Smooth muscle cell (in vitro differentiated cells): ENCODE data around the gene HIPK2. TPM values are rescaled to one million over a fixed set of nuclear protein-coding genes. Genes with fewer than 3 reads are reported as not detected.

Experiments used
- DNase-seq: peaks from one replicate; lab custom pipeline; 2025; ENCODE audit not compliant: unreplicated experiment; lab: John Stamatoyannopoulos, UW
- H2AFZ ChIP-seq: fragments of 200-600 bp; sonication (generic); 2 replicates; pipeline ENCODE4 v1.6.0; 2016; ENCODE audit warnings: antibody characterized with exemption, low read depth, mild to moderate bottlenecking
- H3F3A ChIP-seq: fragments of 200-600 bp; sonication (generic); 2 replicates; pipeline ENCODE4 v1.6.0; 2017; ENCODE audit warnings: antibody characterized with exemption, low read depth
- H3K27ac ChIP-seq: fragments of 200-600 bp; sonication (generic); 2 replicates; pipeline ENCODE4 v1.5.1; 2016; ENCODE audit warnings: low read depth, mild to moderate bottlenecking
- H3K27me3 ChIP-seq: fragments of 200-600 bp; sonication (generic); 2 replicates; pipeline ENCODE4 v1.6.1; 2016; ENCODE audit warnings: low read depth, mild to moderate bottlenecking
- H3K36me3 ChIP-seq: fragments of 200-600 bp; sonication (generic); 2 replicates; pipeline ENCODE4 v1.5.1; 2016; ENCODE audit warnings: low read depth
- H3K4me1 ChIP-seq: fragments of 200-600 bp; sonication (generic); 2 replicates; pipeline ENCODE4 v1.5.1; 2016; ENCODE audit warnings: low read depth
- H3K4me2 ChIP-seq: fragments of 200-600 bp; sonication (generic); 2 replicates; pipeline ENCODE4 v1.6.0; 2016; ENCODE audit warnings: mild to moderate bottlenecking
- H3K4me3 ChIP-seq: fragments of 200-600 bp; sonication (generic); 2 replicates; pipeline ENCODE4 v1.5.1; 2016; ENCODE audit warnings: mild to moderate bottlenecking
- H3K79me2 ChIP-seq: fragments of 200-600 bp; sonication (generic); 2 replicates; pipeline ENCODE4 v1.6.0; 2016; ENCODE audit warnings: low read depth, mild to moderate bottlenecking
- H3K9ac ChIP-seq: fragments of 200-600 bp; sonication (generic); 2 replicates; pipeline ENCODE4 v1.6.0; 2016; ENCODE audit warnings: low read depth
- H3K9me3 ChIP-seq: fragments of 200-600 bp; sonication (generic); replicated peaks from 2 replicates; pipeline ENCODE4 v1.5.1; 2016; ENCODE audit warnings: low read depth
- H4K20me1 ChIP-seq: fragments of 200-600 bp; sonication (generic); 2 replicates; pipeline ENCODE4 v1.6.0; 2016; ENCODE audit warnings: low read depth
- CTCF ChIP-seq: fragments of 200-600 bp; sonication (generic); IDR thresholded peaks from 2 replicates; pipeline ENCODE4 v1.5.1; 2017; ENCODE audit warnings: borderline replicate concordance, mild to moderate bottlenecking, antibody characterized with exemption; ENCODE audit not compliant: insufficient read depth, poor library complexity, severe bottlenecking
- WGBS: methylation state at CpG from one replicate; pipeline ENCODE4 v1.1.7; 2016; ENCODE audit warnings: low lambda C conversion rate; 5-methylcytosine and 5-hydroxymethylcytosine counted together
- polyA plus RNA-seq: library from polyadenylated mRNA; unstranded; fragments of >200 nt; fragmentation: Nextera tagmentation; extraction: Ambion mirVana; gene quantifications from 2 replicates; pipeline ENCODE4 v1.2.1, GENCODE V29; 2016
- total RNA-seq: library from RNA; depleted of rRNA; stranded (reverse); fragments of >200 nt; gene quantifications from 2 replicates; pipeline ENCODE4 v1.2.3, GENCODE V29; 2014

The HIPK2 gene
- total and polyA plus RNA-seq, 2 experiments from 2014 or later, result 3.0 to 11.2 TPM

- no peaks in the 10 kb centered on the region for H3K4me1 ChIP-seq
- WGBS, result 90% methylated on average over 10 of the region's 10 CpGs
- no peak for DNase-seq
- no peak for TF ChIP-seq CTCF
- H3K4me3 ChIP-seq, result no peak overlapping the region
- H2AFZ ChIP-seq, result no peak overlapping the region
- no peak overlapping the region for H3K4me2 ChIP-seq
- H3F3A ChIP-seq, result no peaks in the 10 kb centered on the region
- H3K9me3 ChIP-seq, result no peaks in the 10 kb centered on the region
- no peaks in the 10 kb centered on the region for H4K20me1 ChIP-seq
- H3K27me3 ChIP-seq, result peaks cover 36% of the 10 kb centered on the region
- no peaks in the 10 kb centered on the region for H3K36me3 ChIP-seq
- H3K27ac ChIP-seq, result no peak overlapping the region
- H3K79me2 ChIP-seq, result no peaks in the 10 kb centered on the region
- H3K9ac ChIP-seq, result no peak overlapping the region
Observed at GRCh38 chr7:139525239-139525638, 252.6 kb downstream of the HIPK2 start.

GRCh38 chr7:139523968-139524815 lies 253.6 kb downstream of the HIPK2 start:
- H3K9me3 ChIP-seq, result no peaks in the 10 kb centered on the region
- H3K4me3 ChIP-seq, result no peak overlapping the region
- H3F3A ChIP-seq, result no peaks in the 10 kb centered on the region
- 75% methylated on average over 16 of the region's 70 CpGs for WGBS
- no peak overlapping the region for H2AFZ ChIP-seq
- DNase-seq, result no peak
- H3K27ac ChIP-seq, result no peak overlapping the region
- H4K20me1 ChIP-seq, result no peaks in the 10 kb centered on the region
- H3K4me2 ChIP-seq, result peak overlapping the region; percentile 76
- peaks cover 36% of the 10 kb centered on the region for H3K27me3 ChIP-seq
- no peaks in the 10 kb centered on the region for H3K36me3 ChIP-seq
- TF ChIP-seq CTCF, result no peak
- no peaks in the 10 kb centered on the region for H3K79me2 ChIP-seq
- no peak overlapping the region for H3K9ac ChIP-seq
- H3K4me1 ChIP-seq, result no peaks in the 10 kb centered on the region

GRCh38 chr7:139523199-139523941 lies 254.4 kb downstream of the HIPK2 start, which contains the start of gene CLEC2L:
Gene CLEC2L (plus strand): TSS chr7:139523685. CDS start chr7:139523928, 243 bp downstream.
- no peak for TF ChIP-seq CTCF
- peak within 1 kb of the TSS; percentile 26 for H3K4me3 ChIP-seq
- no peaks in the 10 kb centered on the region for H3K36me3 ChIP-seq
- H2AFZ ChIP-seq, result no peak within 1 kb of the TSS
- H3K4me2 ChIP-seq, result peak within 1 kb of the TSS; percentile 81
- H3K27ac ChIP-seq, result no peak within 1 kb of the TSS
- no peak within 1 kb of the TSS for H3K9ac ChIP-seq
- H3K79me2 ChIP-seq, result no peaks in the 10 kb centered on the region
- no peaks in the 10 kb centered on the region for H3F3A ChIP-seq
- WGBS, result 3% methylated on average over 60 of the region's 75 CpGs
- no peaks in the 10 kb centered on the region for H3K4me1 ChIP-seq
- peaks cover 36% of the 10 kb centered on the region for H3K27me3 ChIP-seq
- no peaks in the 10 kb centered on the region for H4K20me1 ChIP-seq
- DNase-seq, result no peak
- H3K9me3 ChIP-seq, result no peaks in the 10 kb centered on the region
